SU-DHL-6 (cell line): ENCODE measurements around the gene DTD2.

Source experiments
- H2AFZ ChIP-seq: fragments of 200-600 bp; sonication (generic); 2 replicates; pipeline ENCODE4 v1.6.1; 2014; ENCODE audit warnings: low read depth, mild to moderate bottlenecking, moderate library complexity, mixed read lengths, antibody characterized with exemption, low read length; ENCODE audit not compliant: severe bottlenecking
- H3F3A ChIP-seq: fragments of 200-600 bp; shearing (Covaris generic); 2 replicates; pipeline ENCODE4 v1.6.0; 2016; ENCODE audit warnings: antibody characterized with exemption, mild to moderate bottlenecking; ENCODE audit not compliant: insufficient read depth
- H3K27ac ChIP-seq: fragments of 200-600 bp; sonication (generic); 2 replicates; pipeline ENCODE4 v1.5.1; 2016; ENCODE audit warnings: low read depth, mild to moderate bottlenecking, low read length, moderate library complexity, mixed read lengths
- H3K27me3 ChIP-seq: fragments of 200-600 bp; sonication (generic), shearing (Covaris generic); 2 replicates; pipeline ENCODE4 v1.6.0; 2014; ENCODE audit warnings: mild to moderate bottlenecking, low read length
- H3K36me3 ChIP-seq: fragments of 200-600 bp; sonication (generic); 2 replicates; pipeline ENCODE4 v1.6.1; 2014; ENCODE audit warnings: mild to moderate bottlenecking, low read length, mixed read lengths
- H3K4me2 ChIP-seq: fragments of 300-600, 200-600 bp; shearing (Covaris generic), sonication (generic); 2 replicates; pipeline ENCODE4 v1.6.0; 2014; ENCODE audit warnings: low read length, low read depth, mild to moderate bottlenecking; ENCODE audit not compliant: poor library complexity, severe bottlenecking
- H3K4me3 ChIP-seq: fragments of 200-600 bp; sonication (generic); 2 replicates; pipeline ENCODE4 v1.5.1; 2014; ENCODE audit warnings: antibody characterized with exemption, low read length, mild to moderate bottlenecking, mixed read lengths; ENCODE audit not compliant: insufficient read depth, poor library complexity, severe bottlenecking
- H3K79me2 ChIP-seq: fragments of 200-600 bp; sonication (generic); 2 replicates; pipeline ENCODE4 v1.6.1; 2014; ENCODE audit warnings: mild to moderate bottlenecking, low read length, moderate library complexity; ENCODE audit not compliant: insufficient read depth
- H3K9ac ChIP-seq: fragments of 200-600 bp; sonication (generic); 2 replicates; pipeline ENCODE4 v1.7.0; 2014; ENCODE audit warnings: mild to moderate bottlenecking, low read length
- H3K9me2 ChIP-seq: fragments of 200-600 bp; sonication (generic); replicated peaks from 2 replicates; pipeline ENCODE4 v1.6.1; 2014; ENCODE audit warnings: low read length; ENCODE audit not compliant: insufficient read depth
- H3K9me3 ChIP-seq: fragments of 200-600 bp; sonication (generic); 2 replicates; pipeline ENCODE4 v1.6.1; 2014; ENCODE audit warnings: low read length, mixed read lengths; ENCODE audit not compliant: insufficient read depth
- H4K20me1 ChIP-seq: fragments of 200-600 bp; sonication (generic); 2 replicates; pipeline ENCODE4 v1.6.1; 2014; ENCODE audit warnings: low read depth, mild to moderate bottlenecking, antibody characterized with exemption, low read length, moderate library complexity, mixed read lengths
- CTCF ChIP-seq: fragments of 200-600 bp; sonication (generic); IDR thresholded peaks from one replicate; pipeline ENCODE4 v1.5.1; 2017; ENCODE audit warnings: antibody characterized with exemption, mild to moderate bottlenecking, low read length, moderate library complexity; ENCODE audit not compliant: insufficient read depth, poor library complexity, severe bottlenecking
- EZH2phosphoT487 ChIP-seq: fragments of 200-600 bp; sonication (generic), shearing (Covaris generic); conservative IDR thresholded peaks from 2 replicates; pipeline ENCODE4 v1.6.1; 2018; ENCODE audit warnings: mild to moderate bottlenecking, antibody characterized with exemption, low read length, moderate library complexity, mixed read lengths

DTD2 gene

GRCh38 chr14:31492759-31493498, 35.6 kb upstream of the DTD2 start:
- Histone ChIP-seq H3K79me2 (no peaks in the 10 kb centered on the region), H3K9ac (no peak overlapping the region), H3K27ac (no peak overlapping the region), H3K36me3 (no peaks in the 10 kb centered on the region), H3K9me2 (no peaks in the 10 kb centered on the region), H3K9me3 (no peaks in the 10 kb centered on the region), H3F3A (no peaks in the 10 kb centered on the region), H2AFZ (no peak overlapping the region), H3K4me2 (no peak overlapping the region), H3K27me3 (no peaks in the 10 kb centered on the region), H4K20me1 (no peaks in the 10 kb centered on the region), H3K4me3 (no peak overlapping the region)
- no peak for TF ChIP-seq EZH2phosphoT487
- TF ChIP-seq CTCF = no peak

GRCh38 chr14:31489691-31490090, 32.4 kb upstream of the DTD2 start:
- Histone ChIP-seq H3F3A (no peaks in the 10 kb centered on the region), H3K79me2 (no peaks in the 10 kb centered on the region), H3K27ac (no peak overlapping the region), H3K4me3 (no peak overlapping the region), H3K9me3 (no peaks in the 10 kb centered on the region), H3K9ac (no peak overlapping the region), H4K20me1 (no peaks in the 10 kb centered on the region), H2AFZ (no peak overlapping the region), H3K27me3 (no peaks in the 10 kb centered on the region), H3K9me2 (no peaks in the 10 kb centered on the region), H3K4me2 (no peak overlapping the region), H3K36me3 (no peaks in the 10 kb centered on the region)
- TF ChIP-seq EZH2phosphoT487 = no peak
- no peak for TF ChIP-seq CTCF

GRCh38 chr14:31487886-31488285, 30.6 kb upstream of the DTD2 start, which contains the start of gene GPR33:
TSS of gene GPR33 (minus strand) at chr14:31488039. CDS start at chr14:31483965, 4,074 bp downstream.
- Histone ChIP-seq H4K20me1 (no peaks in the 10 kb centered on the region), H3K4me2 (no peak within 1 kb of the TSS), H3K9me3 (no peaks in the 10 kb centered on the region), H3K27ac (no peak within 1 kb of the TSS), H3K36me3 (no peaks in the 10 kb centered on the region), H3K79me2 (no peaks in the 10 kb centered on the region), H3F3A (no peaks in the 10 kb centered on the region), H2AFZ (no peak within 1 kb of the TSS), H3K27me3 (no peaks in the 10 kb centered on the region), H3K9me2 (no peaks in the 10 kb centered on the region), H3K9ac (no peak within 1 kb of the TSS), H3K4me3 (no peak within 1 kb of the TSS)
- TF ChIP-seq CTCF = no peak
- no peak for TF ChIP-seq EZH2phosphoT487
